GM21619 (cell line): ENCODE measurements around the gene PVALB.

Source experiments
- ATAC-seq: cut with Tn5 transposase; IDR thresholded peaks from one replicate; pipeline ENCODE4 v1.9.1; 2021; ENCODE audit not compliant: unreplicated experiment

The PVALB gene

GRCh38 chr22:36816636-36817524 lies at the start of gene PVALB:
TSS of gene PVALB (minus strand) at chr22:36817035. CDS start at chr22:36817005, 30 bp downstream.
- ATAC-seq = no peak

GRCh38 chr22:36865346-36865745 lies 48.5 kb upstream of the PVALB start:
- ATAC-seq = no peak

DNA sequence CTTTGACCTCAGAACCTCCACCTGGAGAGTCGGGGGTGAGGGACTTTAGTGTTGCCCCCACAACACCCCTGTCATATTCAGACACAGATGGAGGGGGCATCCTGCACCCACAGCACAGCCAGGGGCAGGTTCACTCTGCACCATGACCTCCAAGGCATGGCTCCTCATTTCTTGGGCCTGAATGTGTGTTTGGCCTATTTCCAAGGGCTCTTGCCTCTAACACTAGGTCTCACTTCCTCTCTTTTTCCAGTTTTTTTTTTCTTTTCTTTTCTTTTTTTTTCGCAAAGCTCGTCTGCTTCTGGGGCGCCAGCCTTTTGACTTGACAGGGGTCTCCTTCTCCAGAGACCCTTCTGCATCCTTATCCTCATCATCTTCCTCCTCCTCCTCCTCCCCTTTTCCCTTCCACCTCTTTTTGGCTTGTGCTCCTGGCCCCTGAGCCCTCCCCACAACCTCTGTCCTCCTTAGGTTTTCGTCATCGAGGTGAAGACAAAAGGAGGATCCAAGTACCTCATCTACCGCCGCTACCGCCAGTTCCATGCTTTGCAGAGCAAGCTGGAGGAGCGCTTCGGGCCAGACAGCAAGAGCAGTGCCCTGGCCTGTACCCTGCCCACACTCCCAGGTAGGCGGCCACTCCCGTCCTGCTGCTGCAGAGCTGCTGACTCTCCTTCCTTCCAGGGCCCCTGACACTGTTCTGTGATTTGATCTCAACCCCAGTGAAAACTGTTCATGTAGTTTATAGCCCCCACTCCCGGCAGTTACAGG lies 47.8 kb upstream of the PVALB start:
- ATAC-seq = no peak

DNA sequence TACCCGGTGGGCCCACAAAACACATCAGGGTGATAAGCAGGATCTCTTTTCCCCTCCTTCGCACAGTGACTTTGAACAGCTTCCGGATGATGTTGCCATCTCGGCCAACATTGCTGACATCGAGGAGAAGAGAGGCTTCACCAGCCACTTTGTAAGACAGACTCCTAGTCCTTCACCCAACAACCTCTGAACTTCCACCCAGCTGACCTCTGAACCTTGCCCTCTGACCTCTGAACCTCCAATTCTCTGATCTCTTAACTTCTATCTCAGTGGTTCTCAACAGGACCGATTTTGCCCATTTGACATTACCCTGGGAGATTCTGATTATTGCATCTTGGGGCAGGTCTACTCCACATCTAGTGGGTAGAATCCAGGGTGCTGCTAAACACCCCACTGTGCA lies 47.1 kb upstream of the PVALB start:
- ATAC-seq = no peak

DNA sequence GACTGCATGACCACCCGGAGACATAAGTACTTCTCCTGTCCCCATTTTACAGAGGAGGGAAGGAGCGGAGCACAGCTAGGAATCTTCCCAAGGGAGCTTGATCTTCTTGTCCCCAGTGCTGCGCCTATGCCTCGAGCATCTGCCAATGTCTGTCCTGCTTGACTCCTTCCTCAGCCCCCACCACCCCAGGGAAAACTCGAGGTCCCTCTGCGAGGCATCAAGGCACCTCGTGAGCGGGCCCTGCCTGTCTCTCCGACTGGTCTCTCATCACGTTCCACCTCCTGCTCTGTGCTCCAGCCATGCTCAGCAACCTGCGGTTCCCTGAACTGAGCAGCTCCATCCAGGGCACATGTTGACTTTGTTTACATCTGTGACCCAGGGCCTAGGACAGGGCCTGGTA lies 46.4 kb upstream of the PVALB start:
- ATAC-seq = no peak

GRCh38 chr22:36862251-36863242 lies 45.7 kb upstream of the PVALB start:
- ATAC-seq = no peak

DNA sequence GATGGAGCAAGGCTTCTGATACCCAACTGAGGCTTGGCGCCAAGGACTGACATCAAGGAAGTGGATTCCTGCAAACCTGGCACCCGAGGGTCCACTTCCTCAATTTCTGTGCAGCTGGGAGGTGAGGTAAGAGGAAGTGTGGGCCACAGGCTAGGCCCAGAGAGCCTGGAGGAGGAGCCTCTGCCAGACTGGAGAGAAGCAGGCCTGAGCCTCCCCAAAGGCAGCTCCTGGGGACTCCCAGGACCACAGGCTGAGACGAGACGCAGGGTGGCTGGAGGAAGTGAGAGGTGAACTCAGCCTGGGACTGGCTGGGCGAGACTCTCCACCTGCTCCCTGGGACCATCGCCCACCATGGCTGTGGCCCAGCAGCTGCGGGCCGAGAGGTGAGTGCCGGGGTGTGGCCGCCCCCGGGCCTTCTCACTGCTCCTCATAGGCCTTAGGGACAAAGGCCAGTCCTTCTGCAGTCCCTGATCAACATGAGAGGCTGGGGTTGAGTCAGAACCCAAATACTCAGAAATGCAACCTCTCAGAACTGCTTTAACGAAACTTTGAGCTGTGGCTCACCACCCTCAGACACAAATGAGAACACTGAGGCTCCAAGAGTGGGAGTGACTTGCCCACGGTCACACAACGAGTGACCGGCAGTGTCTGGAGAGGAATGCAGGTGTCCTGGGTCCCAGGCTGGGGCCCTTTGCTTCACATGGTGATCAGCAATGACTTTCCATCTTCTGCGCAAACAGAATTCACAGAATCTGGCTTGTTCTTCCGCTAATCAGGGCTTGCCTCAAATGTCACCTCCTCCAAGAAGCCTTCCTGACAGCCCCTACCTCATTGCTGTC lies 44.2 kb upstream of the PVALB start, which contains the start of gene NCF4:
Gene NCF4, plus strand, starts transcription at position 186 of the 839 bp plus-strand sequence. Its CDS starts 166 bp downstream, at position 352.
- peak; percentile 74 for ATAC-seq

DNA sequence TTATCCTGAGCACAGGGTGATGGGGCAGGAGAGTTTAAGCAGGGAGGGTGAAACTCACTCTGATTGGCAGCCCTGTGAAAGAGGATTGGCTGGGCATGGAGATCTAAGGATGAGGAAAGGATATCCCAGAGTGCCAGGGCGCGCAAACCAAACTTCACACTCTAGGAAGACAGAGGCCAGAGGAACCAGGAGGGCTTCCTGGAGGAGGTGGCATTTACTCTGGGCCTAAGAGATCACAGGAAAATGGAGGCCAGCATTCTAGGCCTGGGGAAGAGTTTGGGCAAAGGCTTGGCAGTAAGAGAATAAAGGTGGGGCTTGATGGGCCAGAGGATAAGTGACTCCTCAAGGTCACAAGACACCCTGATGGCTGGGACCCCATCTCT lies 43.6 kb upstream of the PVALB start:
- no peak for ATAC-seq

GRCh38 chr22:36860017-36860416 lies 43.2 kb upstream of the PVALB start:
- ATAC-seq = no peak

DNA sequence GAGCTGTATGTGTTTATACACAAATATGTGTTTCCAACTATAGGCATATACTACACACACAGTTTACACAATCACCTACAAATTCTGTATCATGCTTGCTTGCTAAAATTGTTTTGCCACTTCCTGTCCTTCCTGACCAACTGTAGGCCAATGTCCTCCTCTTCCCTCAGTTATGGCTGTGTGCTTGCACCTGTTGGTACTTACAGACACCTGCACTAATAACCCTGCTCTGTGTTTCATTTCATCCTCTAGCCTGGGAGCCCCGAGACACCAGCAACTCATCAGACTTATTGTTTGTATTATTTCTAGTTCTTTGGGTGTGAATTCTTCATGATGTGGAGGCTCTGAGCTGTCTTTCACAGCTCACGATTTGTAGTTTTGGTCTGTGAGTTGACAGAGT lies 42.1 kb upstream of the PVALB start:
- ATAC-seq = no peak

- ATAC-seq = no peak
Measured at GRCh38 chr22:36858156-36858555, 41.3 kb upstream of the PVALB start.

DNA sequence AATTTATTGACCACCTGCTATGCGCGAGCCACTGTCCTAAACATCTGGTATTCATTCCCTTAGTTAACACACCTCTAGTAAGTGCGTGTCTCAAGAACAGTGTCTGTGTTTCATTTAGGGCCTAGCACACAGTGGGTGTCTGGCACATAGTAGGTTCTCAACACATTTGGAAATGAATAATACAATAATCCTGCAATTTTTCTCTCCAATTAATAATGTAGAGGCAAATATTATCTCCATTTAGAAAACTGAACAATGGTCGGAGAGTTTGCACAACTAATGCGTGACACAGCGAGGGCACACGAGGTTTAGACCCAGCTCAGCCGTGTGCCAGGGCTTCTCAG lies 39.9 kb upstream of the PVALB start:
- no peak for ATAC-seq

DNA sequence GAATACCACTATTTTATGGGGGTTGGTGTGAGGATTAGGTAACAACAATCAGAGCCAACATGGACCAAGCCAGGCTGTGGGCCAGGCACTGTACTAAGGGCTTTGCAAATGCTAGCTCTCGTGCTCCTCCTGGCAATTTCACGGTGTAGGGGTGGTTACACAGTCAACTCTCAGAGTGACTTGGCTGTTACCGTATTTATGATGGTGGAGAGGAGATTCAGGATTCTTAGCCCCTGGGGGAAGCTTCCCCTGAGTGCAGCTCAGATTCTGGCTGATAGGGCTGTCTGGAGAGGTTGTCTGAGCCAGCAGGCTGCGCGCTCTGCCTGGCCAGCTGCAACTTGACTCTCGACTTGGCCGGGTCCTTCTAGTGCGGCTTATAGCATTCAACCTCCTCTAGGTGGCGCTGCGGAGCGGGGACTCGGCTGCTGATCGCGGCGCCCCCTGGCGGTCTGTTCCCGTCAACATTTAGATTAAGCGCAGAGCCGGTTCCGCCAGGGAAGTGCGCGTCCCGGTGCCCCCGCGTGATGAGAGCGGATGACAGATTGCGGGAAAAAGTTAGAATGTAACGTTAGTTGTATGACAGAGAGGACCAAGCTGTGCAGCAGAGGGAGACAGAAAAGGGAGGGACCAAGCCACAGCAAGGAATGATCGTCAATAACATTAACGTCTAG lies 39.4 kb upstream of the PVALB start:
- no peak for ATAC-seq

DNA sequence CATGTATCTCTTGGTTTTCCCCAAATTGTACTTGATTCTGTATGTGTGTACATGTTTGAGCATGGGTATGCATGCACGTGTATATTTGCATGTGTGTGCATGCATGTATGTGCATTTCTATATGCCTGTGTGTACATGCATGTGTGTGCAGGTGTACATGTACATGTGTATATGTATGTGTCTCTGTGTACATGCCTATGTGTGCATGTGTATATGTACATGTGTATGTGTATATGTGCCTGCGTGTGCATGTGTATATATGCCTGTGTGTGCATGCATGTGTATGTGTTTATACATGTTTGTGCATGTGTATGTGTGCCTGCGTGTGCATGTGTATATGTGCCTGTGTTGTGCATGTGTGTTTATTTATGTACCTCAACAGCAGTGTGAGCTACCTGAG lies 38.6 kb upstream of the PVALB start:
- ATAC-seq = no peak

GRCh38 chr22:36853407-36854099 lies 36.7 kb upstream of the PVALB start:
- no peak for ATAC-seq

DNA sequence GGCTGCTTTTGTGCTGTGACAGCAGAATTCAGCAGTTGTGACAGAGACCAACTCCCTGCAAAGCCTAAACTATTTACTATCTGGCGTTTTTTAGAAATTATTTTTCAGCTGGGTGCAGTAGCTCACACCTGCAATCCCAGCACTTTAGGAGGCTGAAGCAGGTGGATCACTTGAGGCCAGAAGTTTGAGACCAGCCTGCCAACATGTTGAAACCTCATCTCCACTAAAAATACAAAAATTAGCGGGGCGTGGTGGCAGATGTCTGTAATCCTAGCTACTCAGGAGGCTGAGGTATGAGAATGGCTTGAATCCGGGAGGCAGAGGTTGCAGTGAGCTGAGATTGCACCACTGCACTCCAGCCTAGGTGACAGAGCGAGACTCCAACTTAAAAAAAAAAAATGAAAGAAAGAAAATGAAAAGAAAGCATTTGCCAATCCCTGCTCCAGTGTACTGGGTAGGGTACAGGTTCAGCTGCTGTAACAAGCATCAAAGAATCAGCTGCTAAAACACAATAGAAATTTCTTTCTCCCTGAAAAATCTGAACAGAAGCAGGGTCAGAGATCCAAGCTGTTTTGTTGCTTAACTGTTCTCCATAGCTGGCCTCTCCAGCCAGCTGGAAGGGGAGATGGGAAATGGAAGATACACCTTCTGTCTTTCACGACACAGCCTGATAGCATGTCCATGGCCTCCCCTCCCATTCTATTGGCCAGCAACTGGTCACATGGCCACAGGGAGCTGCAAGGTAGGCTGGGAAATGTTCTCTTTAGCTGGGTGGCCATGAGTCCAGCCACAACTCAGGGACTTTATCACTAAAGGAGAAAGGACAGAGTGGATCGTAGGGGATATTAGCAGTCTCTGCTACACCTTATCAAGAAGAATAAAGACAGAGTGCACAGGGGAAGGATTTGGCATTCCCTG lies 35.5 kb upstream of the PVALB start:
- no peak for ATAC-seq

DNA sequence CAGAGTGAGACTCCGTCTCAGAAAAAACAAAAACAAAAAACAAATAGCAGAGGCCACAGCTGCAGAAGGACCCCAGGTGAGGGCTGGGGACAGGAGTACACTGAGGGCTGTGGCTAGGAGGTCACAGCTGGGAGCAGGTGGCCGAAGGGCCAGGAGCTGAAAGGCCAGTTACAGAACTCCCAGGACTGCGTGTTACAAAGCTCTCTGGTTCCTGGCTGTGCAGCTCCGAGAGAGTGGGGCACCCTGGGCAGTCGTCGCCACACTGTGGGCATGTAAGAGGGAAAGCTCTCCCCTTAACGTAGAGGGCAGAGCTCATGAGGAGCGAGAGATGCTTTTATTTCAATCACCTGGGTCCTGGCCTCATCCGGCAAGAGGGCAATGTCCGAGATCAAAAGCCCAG lies 33.8 kb upstream of the PVALB start:
- ATAC-seq = no peak

DNA sequence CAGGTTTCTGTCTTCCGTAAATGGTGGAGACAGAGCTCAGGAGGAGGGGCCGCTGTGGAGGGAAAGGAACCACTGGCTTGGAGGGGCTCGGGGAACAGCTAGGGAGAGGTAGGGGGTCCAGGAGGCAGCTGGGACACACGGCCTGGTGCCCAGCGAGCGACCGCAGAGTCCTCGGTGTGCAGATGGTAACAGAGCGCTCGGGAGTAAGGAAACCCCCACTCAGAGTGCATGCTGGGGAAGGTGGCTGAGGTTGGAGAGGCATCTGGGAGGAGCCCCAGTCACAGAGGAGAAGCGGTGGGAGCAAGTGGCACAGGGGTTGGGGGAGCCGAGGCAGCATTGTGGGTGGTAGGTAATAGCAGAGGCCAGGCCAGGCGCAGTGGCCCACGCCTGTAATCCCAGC lies 33.2 kb upstream of the PVALB start:
- ATAC-seq = no peak
